HL-60 (cell line): ENCODE measurements around the gene ACSF3.

Experiments
- DNase-seq, 2 experiments: peaks; one replicate each; pipeline ENCODE4 v3.0.0-alpha.2; 2010 to 2020; ENCODE audit warnings: low read depth in 1 of 2, low spot score in 1 of 2
- H3K27ac ChIP-seq: fragments of 250-450 bp; sonication (Bioruptor Pico); replicated peaks from 2 replicates; pipeline ENCODE4 v1.5.1; 2020; ENCODE audit warnings: mild to moderate bottlenecking, moderate library complexity
- H3K27me3 ChIP-seq: fragments of 250-450 bp; sonication (Bioruptor Pico); 2 replicates; pipeline ENCODE4 v1.5.1; 2021; ENCODE audit warnings: mild to moderate bottlenecking, moderate library complexity; ENCODE audit not compliant: insufficient read depth, poor library complexity, severe bottlenecking
- H3K4me3 ChIP-seq: replicated peaks from 2 replicates; pipeline ENCODE4 v1.5.1; 2011; ENCODE audit warnings: mild to moderate bottlenecking, control low read depth, low read length; ENCODE audit not compliant: insufficient read depth
- CTCF ChIP-seq: IDR thresholded peaks from one replicate; pipeline ENCODE4 v1.5.1; 2011; ENCODE audit warnings: low read length, control low read depth, inconsistent platforms; ENCODE audit not compliant: insufficient read depth
- GABPA ChIP-seq: IDR thresholded peaks from 2 replicates; pipeline ENCODE4 v1.6.1; 2012; ENCODE audit warnings: low read depth
- POLR2AphosphoS5 ChIP-seq: IDR thresholded peaks from 2 replicates; pipeline ENCODE4 v1.6.1; 2012; ENCODE audit warnings: low read depth
- REST ChIP-seq: IDR thresholded peaks from 2 replicates; pipeline ENCODE4 v1.6.1; 2012; ENCODE audit warnings: low read depth; ENCODE audit not compliant: insufficient replicate concordance
- SPI1 ChIP-seq: IDR thresholded peaks from 2 replicates; pipeline ENCODE4 v1.6.1; 2012; ENCODE audit warnings: low read depth, mild to moderate bottlenecking, borderline replicate concordance

The ACSF3 gene

GRCh38 chr16:89106533-89107202 lies 13.0 kb downstream of the ACSF3 start:
- H3K4me3 ChIP-seq = no peak overlapping the region
- H3K27me3 ChIP-seq = no peaks in the 10 kb centered on the region
- TF ChIP-seq SPI1 (no peak), POLR2AphosphoS5 (no peak), REST (no peak), GABPA (no peak), CTCF (no peak)
- no peak for DNase-seq
- H3K27ac ChIP-seq = no peak overlapping the region

- Histone ChIP-seq H3K27ac (no peak overlapping the region), H3K4me3 (no peak overlapping the region), H3K27me3 (no peaks in the 10 kb centered on the region)
- TF ChIP-seq GABPA = no peak
- TF ChIP-seq REST = no peak
- TF ChIP-seq SPI1 = no peak
- TF ChIP-seq CTCF = no peak
- TF ChIP-seq POLR2AphosphoS5 = no peak
- DNase-seq = no peak
Measured at GRCh38 chr16:89107203-89107582, 13.5 kb downstream of the ACSF3 start.

GRCh38 chr16:89108416-89108815 lies 14.8 kb downstream of the ACSF3 start:
- H3K4me3 ChIP-seq = no peak overlapping the region
- no peaks in the 10 kb centered on the region for H3K27me3 ChIP-seq
- no peak overlapping the region for H3K27ac ChIP-seq
- no peak for TF ChIP-seq REST
- no peak for TF ChIP-seq GABPA
- TF ChIP-seq SPI1 = no peak
- no peak for TF ChIP-seq CTCF
- no peak for DNase-seq
